H9 (cell line): ENCODE measurements around the gene MRPL14. TPM values are rescaled to one million over a fixed set of nuclear protein-coding genes. Genes with fewer than 3 reads are reported as not detected.

ENCODE experiments used
- DNase-seq: peaks from one replicate; pipeline ENCODE4 v3.0.0-alpha.2; 2017
- H2AFZ ChIP-seq: one replicate; pipeline ENCODE4 v1.6.1; 2013; ENCODE audit warnings: mild to moderate bottlenecking, low read length, control low read depth, moderate library complexity
- H2AK5ac ChIP-seq: 2 replicates; pipeline ENCODE4 v1.6.1; 2013; ENCODE audit warnings: low read length, control low read depth, mixed read lengths; ENCODE audit not compliant: insufficient read length
- H2BK120ac ChIP-seq: one replicate; pipeline ENCODE4 v1.6.1; 2013; ENCODE audit warnings: low read depth, mild to moderate bottlenecking, low read length, control low read depth, inconsistent platforms; ENCODE audit not compliant: poor library complexity, severe bottlenecking
- H2BK12ac ChIP-seq: 2 replicates; pipeline ENCODE4 v1.6.1; 2013; ENCODE audit warnings: low read length, control low read depth, mixed read lengths, low read depth; ENCODE audit not compliant: insufficient read length
- H2BK15ac ChIP-seq: 2 replicates; pipeline ENCODE4 v1.6.1; 2013; ENCODE audit warnings: low read depth, low read length, control low read depth
- H2BK20ac ChIP-seq: one replicate; pipeline ENCODE4 v1.6.1; 2013; ENCODE audit warnings: low read depth, mild to moderate bottlenecking, low read length, control low read depth, inconsistent platforms; ENCODE audit not compliant: poor library complexity, severe bottlenecking
- H2BK5ac ChIP-seq: 2 replicates; pipeline ENCODE4 v1.6.1; 2013; ENCODE audit warnings: low read length, control low read depth, mixed read lengths; ENCODE audit not compliant: insufficient read length
- H3K14ac ChIP-seq: 2 replicates; pipeline ENCODE4 v1.6.1; 2013; ENCODE audit warnings: low read length, control low read depth; ENCODE audit not compliant: insufficient read depth
- H3K18ac ChIP-seq: 2 replicates; pipeline ENCODE4 v1.6.1; 2013; ENCODE audit warnings: low read depth, mild to moderate bottlenecking, mixed read lengths, low read length, control low read depth; ENCODE audit not compliant: insufficient read length
- H3K23ac ChIP-seq: 2 replicates; pipeline ENCODE4 v1.6.1; 2013; ENCODE audit warnings: low read length, control low read depth, mixed read lengths, low read depth; ENCODE audit not compliant: insufficient read length
- H3K23me2 ChIP-seq: 2 replicates; pipeline ENCODE4 v1.6.1; 2013; ENCODE audit warnings: low read depth, mild to moderate bottlenecking, mixed read lengths, low read length, control low read depth; ENCODE audit not compliant: insufficient read length, poor library complexity, severe bottlenecking
- H3K27ac ChIP-seq: 2 replicates; pipeline ENCODE4 v1.5.1; 2013; ENCODE audit warnings: low read length, control low read depth, mixed read lengths, low read depth; ENCODE audit not compliant: insufficient read length
- H3K27me3 ChIP-seq: 2 replicates; pipeline ENCODE4 v1.6.1; 2013; ENCODE audit warnings: low read length, control low read depth, inconsistent platforms; ENCODE audit not compliant: insufficient read depth
- H3K4ac ChIP-seq: 2 replicates; pipeline ENCODE4 v1.6.1; 2013; ENCODE audit warnings: low read depth, mild to moderate bottlenecking, control low read depth, inconsistent platforms, low read length, moderate library complexity
- H3K4me1 ChIP-seq: 2 replicates; pipeline ENCODE4 v1.6.1; 2013; ENCODE audit warnings: low read length, control low read depth, inconsistent platforms; ENCODE audit not compliant: insufficient read depth
- H3K4me2 ChIP-seq: 2 replicates; pipeline ENCODE4 v1.6.1; 2013; ENCODE audit warnings: low read length, control low read depth, mixed read lengths; ENCODE audit not compliant: insufficient read length, insufficient read depth
- H3K56ac ChIP-seq: 2 replicates; pipeline ENCODE4 v1.6.1; 2013; ENCODE audit warnings: low read depth, mild to moderate bottlenecking, mixed read lengths, low read length, control low read depth; ENCODE audit not compliant: insufficient read length
- H3K79me1 ChIP-seq: 2 replicates; pipeline ENCODE4 v1.6.1; 2013; ENCODE audit warnings: low read depth, mild to moderate bottlenecking, moderate library complexity, low read length, control low read depth, inconsistent platforms; ENCODE audit not compliant: insufficient read depth, poor library complexity, severe bottlenecking
- H3K79me2 ChIP-seq: 2 replicates; pipeline ENCODE4 v1.6.1; 2013; ENCODE audit warnings: low read length, control low read depth, inconsistent platforms; ENCODE audit not compliant: insufficient read depth
- H3K9ac ChIP-seq: 2 replicates; pipeline ENCODE4 v1.6.1; 2013; ENCODE audit warnings: low read length, control low read depth, mixed read lengths; ENCODE audit not compliant: insufficient read length; ENCODE audit errors: extremely low read depth
- H3K9me3 ChIP-seq: one replicate; pipeline ENCODE4 v1.6.1; 2013; ENCODE audit warnings: low read depth, low read length, inconsistent platforms; ENCODE audit not compliant: control insufficient read depth
- H3T11ph ChIP-seq: one replicate; pipeline ENCODE4 v1.6.1; 2013; ENCODE audit warnings: mild to moderate bottlenecking, low read length, control low read depth, inconsistent platforms
- H4K20me1 ChIP-seq: one replicate; pipeline ENCODE4 v1.6.1; 2013; ENCODE audit not compliant: control insufficient read depth, insufficient read length, insufficient read depth
- H4K5ac ChIP-seq: 2 replicates; pipeline ENCODE4 v1.6.1; 2013; ENCODE audit warnings: low read depth, mild to moderate bottlenecking, mixed read lengths, low read length, control low read depth; ENCODE audit not compliant: insufficient read length
- H4K8ac ChIP-seq: replicated peaks from 2 replicates; pipeline ENCODE4 v1.6.1; 2013; ENCODE audit warnings: low read length, control low read depth, mixed read lengths, low read depth; ENCODE audit not compliant: insufficient read length
- H4K91ac ChIP-seq: 2 replicates; pipeline ENCODE4 v1.6.1; 2013; ENCODE audit warnings: low read depth, mild to moderate bottlenecking, moderate library complexity, mixed read lengths, low read length, control low read depth; ENCODE audit not compliant: insufficient read length
- H3K27ac Mint-ChIP-seq, 3 experiments: 2 replicates in 2 of 3; 3 replicates in 1 of 3; pipeline ENCODE4 v1.8.0; 2020 to 2021; ENCODE audit warnings: mixed read lengths in 3 of 3, mild to moderate bottlenecking in 1 of 3, moderate library complexity in 1 of 3
- H3K27me3 Mint-ChIP-seq: 2 replicates; pipeline ENCODE4 v1.8.0; 2021; ENCODE audit warnings: low read depth, mild to moderate bottlenecking, moderate library complexity, mixed read lengths
- H3K36me3 Mint-ChIP-seq, 3 experiments: 2 replicates in 2 of 3; 3 replicates in 1 of 3; pipeline ENCODE4 v1.8.0; 2020 to 2021; ENCODE audit warnings: low read depth in 3 of 3, mixed read lengths in 3 of 3; ENCODE audit not compliant: insufficient read depth in 1 of 3
- H3K4me1 Mint-ChIP-seq, 2 experiments: 2 replicates each; pipeline ENCODE4 v1.8.0; 2020; ENCODE audit warnings: mixed read lengths in 2 of 2
- H3K4me3 Mint-ChIP-seq, 2 experiments: 2 replicates in 1 of 2; 3 replicates in 1 of 2; pipeline ENCODE4 v1.8.0; 2020 to 2021; ENCODE audit warnings: mild to moderate bottlenecking in 2 of 2, mixed read lengths in 2 of 2, moderate library complexity in 1 of 2
- H3K9me3 Mint-ChIP-seq, 2 experiments: 2 replicates in 1 of 2; 3 replicates in 1 of 2; pipeline ENCODE4 v1.8.0; 2020; ENCODE audit warnings: mild to moderate bottlenecking in 2 of 2, mixed read lengths in 2 of 2, moderate library complexity in 1 of 2
- CTCF ChIP-seq: fragments of 200-600 bp; sonication (generic); conservative IDR thresholded peaks from 3 replicates; pipeline ENCODE4 v1.8.0; 2021; ENCODE audit warnings: antibody characterized with exemption, mild to moderate bottlenecking
- WGBS: extraction: QIAGEN DNeasy Blood & Tissue Kit; methylation state at CpG from one replicate; pipeline ENCODE4 v1.1.7; 2013; ENCODE audit warnings: missing lambda C conversion rate, low lambda C conversion rate, mixed read lengths; ENCODE audit not compliant: insufficient read length; ENCODE audit errors: extremely low coverage; 5-methylcytosine and 5-hydroxymethylcytosine counted together
- total RNA-seq: library from RNA; stranded (reverse); gene quantifications from 2 replicates; pipeline ENCODE4 v1.2.1, GENCODE V29; 2021

The MRPL14 gene
- total RNA-seq, 1 experiment from 2014 or later: 80.1 TPM

GRCh38 chr6:44128020-44128917, 1.0 kb upstream of the MRPL14 start:
- no peak overlapping the region for H2BK120ac ChIP-seq
- H3K14ac ChIP-seq: no peak overlapping the region
- no peak overlapping the region for H3K18ac ChIP-seq
- H3K9me3 ChIP-seq: no peaks in the 10 kb centered on the region
- WGBS: no CpG with 5 or more reads among the region's 49 CpGs
- H3K27ac ChIP-seq: no peak overlapping the region
- peak overlapping the region; percentile 49 for H3K4me2 ChIP-seq
- no peak overlapping the region for H3K9ac ChIP-seq
- no peaks in the 10 kb centered on the region for H3K79me1 ChIP-seq
- no peak overlapping the region for H3T11ph ChIP-seq
- Mint-ChIP-seq H3K9me3 (no peaks in the 10 kb centered on the region), H3K4me3 (peak overlapping the region; percentile 86 to 87), H3K4me1 (peaks cover 52 to 58% of the 10 kb centered on the region in 2 experiments), H3K36me3 (peaks cover 2 to 18% (median 15%) of the 10 kb centered on the region in 3 experiments; a peak in 5 of 7 replicates), H3K27me3 (no peaks in the 10 kb centered on the region; the same call in 1 of the 2 replicates), H3K27ac (peak overlapping the region in 1 of 3 experiments; percentile 48; a peak in 1 of 7 replicates)
- no peak overlapping the region for H2AFZ ChIP-seq
- no peak overlapping the region for H2AK5ac ChIP-seq
- no peak overlapping the region; the same call in 1 of the 2 replicates for H2BK15ac ChIP-seq
- no peak overlapping the region for H3K56ac ChIP-seq
- no peak overlapping the region for H2BK20ac ChIP-seq
- H3K4me1 ChIP-seq: no peaks in the 10 kb centered on the region
- peaks cover 3% of the 10 kb centered on the region for H4K20me1 ChIP-seq
- peak; percentile 48 for DNase-seq
- H3K23ac ChIP-seq: no peak overlapping the region
- no peak overlapping the region for H2BK12ac ChIP-seq
- no peak overlapping the region for H4K91ac ChIP-seq
- no peak overlapping the region for H4K5ac ChIP-seq
- H3K27me3 ChIP-seq: no peaks in the 10 kb centered on the region
- peaks cover 12% of the 10 kb centered on the region for H3K23me2 ChIP-seq
- H3K79me2 ChIP-seq: peaks cover 34% of the 10 kb centered on the region
- no peak overlapping the region for H3K4ac ChIP-seq
- H2BK5ac ChIP-seq: no peak overlapping the region
- H4K8ac ChIP-seq: no peak overlapping the region
- TF ChIP-seq CTCF: 0 out of 3 replicates have a peak, but pooled peaks have one; percentile 17
